ENCODE data around the gene NTNG1. TPM values are rescaled to one million over a fixed set of nuclear protein-coding genes. Genes with fewer than 3 reads are reported as not detected.

NTNG1 gene
- total RNA-seq, 4 donors from 2014 or later = 4.2 to 11.1 (median 5.6) TPM

- 94% methylated on average over 4 of the region's 4 CpGs for WGBS
- DNase-seq (ENCODE audit: low spot score in 2 of 2) = no peak
- H3K9me3 ChIP-seq = no peaks in the 10 kb centered on the region
- H3K36me3 ChIP-seq = no peaks in the 10 kb centered on the region
- no peak for TF ChIP-seq EP300 (IDR thresholded peaks at IDR 0.05)
- TF ChIP-seq POLR2A (IDR thresholded peaks at IDR 0.05) = no peak
- TF ChIP-seq, protein P1, sequence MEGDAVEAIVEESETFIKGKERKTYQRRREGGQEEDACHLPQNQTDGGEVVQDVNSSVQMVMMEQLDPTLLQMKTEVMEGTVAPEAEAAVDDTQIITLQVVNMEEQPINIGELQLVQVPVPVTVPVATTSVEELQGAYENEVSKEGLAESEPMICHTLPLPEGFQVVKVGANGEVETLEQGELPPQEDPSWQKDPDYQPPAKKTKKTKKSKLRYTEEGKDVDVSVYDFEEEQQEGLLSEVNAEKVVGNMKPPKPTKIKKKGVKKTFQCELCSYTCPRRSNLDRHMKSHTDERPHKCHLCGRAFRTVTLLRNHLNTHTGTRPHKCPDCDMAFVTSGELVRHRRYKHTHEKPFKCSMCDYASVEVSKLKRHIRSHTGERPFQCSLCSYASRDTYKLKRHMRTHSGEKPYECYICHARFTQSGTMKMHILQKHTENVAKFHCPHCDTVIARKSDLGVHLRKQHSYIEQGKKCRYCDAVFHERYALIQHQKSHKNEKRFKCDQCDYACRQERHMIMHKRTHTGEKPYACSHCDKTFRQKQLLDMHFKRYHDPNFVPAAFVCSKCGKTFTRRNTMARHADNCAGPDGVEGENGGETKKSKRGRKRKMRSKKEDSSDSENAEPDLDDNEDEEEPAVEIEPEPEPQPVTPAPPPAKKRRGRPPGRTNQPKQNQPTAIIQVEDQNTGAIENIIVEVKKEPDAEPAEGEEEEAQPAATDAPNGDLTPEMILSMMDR (IDR thresholded peaks at IDR 0.05) = no peak
- TF ChIP-seq POLR2AphosphoS5 (IDR thresholded peaks at IDR 0.05) = no peak
- no peaks in the 10 kb centered on the region for H3K27me3 ChIP-seq
- H3K27ac ChIP-seq = no peak overlapping the region
- H3K4me1 ChIP-seq = no peaks in the 10 kb centered on the region
- no peak overlapping the region for H3K4me3 ChIP-seq
Observed at GRCh38 chr1:107286125-107286524, 145.3 kb downstream of the NTNG1 start.

DNA sequence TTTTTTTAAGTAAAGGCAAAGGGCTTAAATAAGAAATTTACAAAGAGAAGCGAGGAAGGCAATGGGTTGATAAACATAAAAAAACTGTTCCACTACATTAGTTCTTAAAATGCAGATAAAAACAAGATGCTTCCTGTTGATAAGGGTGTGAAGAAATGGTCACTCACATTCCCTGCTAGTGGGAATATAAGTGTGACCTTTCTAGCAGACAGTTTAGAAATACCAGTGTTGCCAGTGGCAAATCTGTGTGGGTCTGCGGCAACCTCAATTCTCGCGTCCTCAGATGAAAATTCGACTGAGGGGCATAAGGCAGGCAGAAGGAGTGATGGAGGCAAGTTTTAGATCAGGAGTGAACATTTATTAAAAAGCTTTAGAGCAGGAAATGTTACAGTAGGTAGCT lies 151.1 kb downstream of the NTNG1 start:
- WGBS = 81% methylated on average over 5 of the region's 5 CpGs
- DNase-seq (ENCODE audit: low spot score in 2 of 2) = no peak
- no peak overlapping the region for H3K27ac ChIP-seq
- H3K4me1 ChIP-seq = no peaks in the 10 kb centered on the region
- no peaks in the 10 kb centered on the region for H3K27me3 ChIP-seq
- H3K36me3 ChIP-seq = no peaks in the 10 kb centered on the region
- H3K9me3 ChIP-seq = no peaks in the 10 kb centered on the region
- TF ChIP-seq EP300 (IDR thresholded peaks at IDR 0.05) (no peak), POLR2AphosphoS5 (IDR thresholded peaks at IDR 0.05) (no peak), POLR2A (IDR thresholded peaks at IDR 0.05) (no peak)
- TF ChIP-seq, protein P1 (IDR thresholded peaks at IDR 0.05) = no peak
- H3K4me3 ChIP-seq = no peak overlapping the region

DNA sequence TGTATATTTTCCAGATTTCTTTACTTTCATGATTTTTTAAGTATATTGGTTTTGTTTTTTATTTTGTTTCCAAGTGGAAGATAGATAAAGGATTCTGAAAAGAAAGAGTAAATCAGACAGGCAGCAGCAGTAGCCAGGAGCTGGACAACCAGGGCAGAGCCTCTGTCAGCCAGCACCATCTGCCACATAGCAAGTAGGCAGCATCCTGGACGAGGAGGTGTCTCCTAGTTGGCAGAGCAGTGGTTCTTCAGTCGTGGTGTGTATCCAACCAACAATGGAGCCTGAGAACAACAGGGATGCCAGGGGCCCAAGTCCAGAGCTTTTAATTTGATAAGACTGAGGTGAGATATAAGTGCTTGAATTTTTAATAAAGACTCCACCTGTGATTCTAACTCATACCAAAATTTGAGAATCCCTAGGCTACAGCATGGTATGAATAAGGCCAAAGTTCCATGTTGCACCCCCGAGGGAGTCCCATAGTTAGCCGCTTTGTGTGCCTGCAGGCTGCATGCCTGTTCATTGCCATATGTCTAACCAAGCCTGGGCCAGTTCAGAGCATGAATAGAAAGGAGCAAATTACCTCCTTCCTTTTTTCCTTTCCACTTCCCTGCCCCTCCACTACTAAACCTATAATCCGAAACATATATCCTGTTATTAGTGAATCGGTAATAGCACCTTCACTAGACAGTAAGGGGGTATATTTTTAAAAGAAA lies 153.2 kb downstream of the NTNG1 start:
- DNase-seq (ENCODE audit: low spot score in 2 of 2) = no peak
- no peaks in the 10 kb centered on the region for H3K27me3 ChIP-seq
- no peaks in the 10 kb centered on the region for H3K36me3 ChIP-seq
- no peaks in the 10 kb centered on the region for H3K9me3 ChIP-seq
- H3K27ac ChIP-seq = no peak overlapping the region
- H3K4me1 ChIP-seq = no peaks in the 10 kb centered on the region
- TF ChIP-seq POLR2AphosphoS5 (IDR thresholded peaks at IDR 0.05) (no peak), POLR2A (IDR thresholded peaks at IDR 0.05) (no peak), EP300 (IDR thresholded peaks at IDR 0.05) (no peak)
- TF ChIP-seq, protein P1 (IDR thresholded peaks at IDR 0.05) = no peak
- WGBS = 89% methylated on average over 6 of the region's 6 CpGs
- no peak overlapping the region for H3K4me3 ChIP-seq

DNA sequence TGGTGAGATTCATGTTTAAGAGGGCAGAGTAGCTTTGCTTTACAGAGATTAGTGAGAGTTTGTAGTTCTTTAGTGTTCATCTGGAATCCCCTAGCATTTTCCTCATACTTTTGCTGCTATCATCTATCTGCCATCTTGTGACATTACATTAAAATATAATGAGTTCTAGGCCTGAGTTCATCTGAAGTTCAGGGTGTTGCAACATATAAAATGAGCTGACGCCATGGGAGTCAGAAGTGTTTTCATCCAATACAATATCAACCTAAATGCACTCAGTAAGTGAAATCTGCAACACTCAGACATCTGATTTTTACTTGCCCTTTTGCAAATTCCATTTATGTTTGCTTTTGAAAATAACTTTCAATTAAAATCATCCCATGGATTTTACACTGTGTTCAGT lies 153.8 kb downstream of the NTNG1 start:
- Histone ChIP-seq H3K27me3 (no peaks in the 10 kb centered on the region), H3K9me3 (no peaks in the 10 kb centered on the region), H3K27ac (no peak overlapping the region), H3K4me3 (no peak overlapping the region), H3K36me3 (no peaks in the 10 kb centered on the region), H3K4me1 (no peaks in the 10 kb centered on the region)
- 81% methylated on average over 1 of the region's 1 CpG for WGBS
- no peak for TF ChIP-seq EP300 (IDR thresholded peaks at IDR 0.05)
- no peak for TF ChIP-seq POLR2AphosphoS5 (IDR thresholded peaks at IDR 0.05)
- TF ChIP-seq, protein P1 (IDR thresholded peaks at IDR 0.05) = no peak
- TF ChIP-seq POLR2A (IDR thresholded peaks at IDR 0.05) = no peak
- no peak for DNase-seq (ENCODE audit: low spot score in 2 of 2)

- no peak for TF ChIP-seq POLR2AphosphoS5 (IDR thresholded peaks at IDR 0.05)
- TF ChIP-seq POLR2A (IDR thresholded peaks at IDR 0.05) = no peak
- TF ChIP-seq, protein P1 (IDR thresholded peaks at IDR 0.05) = no peak
- TF ChIP-seq EP300 (IDR thresholded peaks at IDR 0.05) = no peak
- H3K9me3 ChIP-seq = no peaks in the 10 kb centered on the region
- no peak overlapping the region for H3K4me3 ChIP-seq
- no peak for DNase-seq (ENCODE audit: low spot score in 2 of 2)
- H3K27ac ChIP-seq = no peak overlapping the region
- no peaks in the 10 kb centered on the region for H3K36me3 ChIP-seq
- H3K27me3 ChIP-seq = no peaks in the 10 kb centered on the region
- 67% methylated on average over 1 of the region's 1 CpG for WGBS
- no peaks in the 10 kb centered on the region for H3K4me1 ChIP-seq
Observed at GRCh38 chr1:107297681-107298080, 156.8 kb downstream of the NTNG1 start.

All from suprapubic skin (tissue), 4 donors.